BE2C (cell line): Measurements from ENCODE around the gene LRRTM4.

Experiments used
- DNase-seq: peaks from one replicate; pipeline ENCODE4 v3.0.0-alpha.2; 2020
- H3K27me3 ChIP-seq: fragments of 250-450 bp; sonication (Bioruptor Pico); 2 replicates; pipeline ENCODE4 v1.5.1; 2020; ENCODE audit warnings: mild to moderate bottlenecking
- H3K36me3 ChIP-seq: fragments of 250-450 bp; sonication (Bioruptor Pico); 2 replicates; pipeline ENCODE4 v1.5.1; 2020; ENCODE audit warnings: mild to moderate bottlenecking
- H3K4me1 ChIP-seq: fragments of 250-450 bp; sonication (Bioruptor Pico); 2 replicates; pipeline ENCODE4 v1.5.1; 2020
- H3K4me3 ChIP-seq: 2 replicates; pipeline ENCODE4 v1.5.1; 2011; ENCODE audit warnings: low read depth, low read length
- H3K9me3 ChIP-seq: fragments of 250-450 bp; sonication (Bioruptor Pico); 2 replicates; pipeline ENCODE4 v1.5.1; 2020
- CTCF ChIP-seq: IDR thresholded peaks from 2 replicates; pipeline ENCODE4 v1.5.1; 2012; ENCODE audit warnings: mild to moderate bottlenecking, low read depth, low read length

The LRRTM4 gene

DNA sequence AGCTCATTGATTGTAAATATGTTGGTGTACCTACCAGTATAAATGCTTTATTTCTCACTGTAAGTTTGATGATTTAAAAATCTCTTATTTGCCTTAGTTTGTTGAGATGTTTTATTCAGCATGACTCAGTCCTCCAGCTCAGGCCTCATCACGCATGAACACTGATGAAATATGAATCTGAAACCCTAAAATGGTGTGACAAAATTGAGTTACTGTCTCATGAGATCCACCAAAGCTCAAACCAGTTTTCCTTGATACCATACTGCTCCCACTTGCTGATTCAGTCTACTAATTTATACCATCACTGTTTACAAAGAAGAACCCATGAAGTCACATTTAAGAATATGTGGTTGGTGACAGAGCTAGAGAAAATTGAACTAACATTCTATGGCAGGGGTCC, 524.9 kb downstream of the LRRTM4 start:
- no peak overlapping the region for H3K4me3 ChIP-seq
- TF ChIP-seq CTCF = no peak
- H3K4me1 ChIP-seq = no peaks in the 10 kb centered on the region
- no peak for DNase-seq
- no peaks in the 10 kb centered on the region for H3K36me3 ChIP-seq
- H3K9me3 ChIP-seq = no peaks in the 10 kb centered on the region
- H3K27me3 ChIP-seq = no peaks in the 10 kb centered on the region

DNA sequence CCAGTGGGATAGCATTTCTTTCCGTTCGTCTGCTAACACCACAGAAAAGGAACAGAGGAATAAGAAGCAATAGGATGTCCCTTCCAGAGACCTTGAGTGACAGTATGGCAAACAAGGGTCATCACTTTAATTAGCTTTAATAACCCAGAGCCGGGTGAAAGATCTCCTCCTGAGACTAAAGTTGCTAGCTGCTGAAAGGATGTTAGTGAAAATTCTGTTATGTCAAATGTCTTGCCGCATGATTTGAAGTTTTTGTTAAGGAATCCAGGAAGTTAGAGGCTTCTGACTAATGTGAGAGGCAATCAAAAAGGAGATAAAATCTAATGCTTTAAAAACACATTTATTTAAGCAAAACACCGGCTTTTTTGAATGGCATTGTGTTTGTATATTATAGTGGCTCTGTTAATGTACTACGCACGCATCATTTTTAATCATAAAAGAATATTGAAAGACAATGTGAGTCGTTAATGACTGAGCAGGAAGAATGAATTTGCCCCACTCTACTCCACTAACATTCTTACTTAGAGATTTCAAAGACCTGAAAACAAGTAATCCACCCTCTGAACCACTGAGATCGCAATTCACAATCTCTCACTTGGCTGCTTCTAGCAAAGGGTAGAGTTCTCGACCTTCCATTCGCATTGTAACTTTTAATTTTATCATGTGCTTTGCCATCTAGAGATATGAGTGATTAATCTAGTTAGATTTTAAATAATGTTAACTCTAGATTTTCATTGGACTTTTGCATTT, 536.6 kb downstream of the LRRTM4 start:
- Histone ChIP-seq H3K4me3 (no peak overlapping the region), H3K4me1 (no peaks in the 10 kb centered on the region), H3K36me3 (no peaks in the 10 kb centered on the region), H3K27me3 (no peaks in the 10 kb centered on the region), H3K9me3 (no peaks in the 10 kb centered on the region)
- no peak for TF ChIP-seq CTCF
- DNase-seq = no peak

- no peak overlapping the region for H3K4me3 ChIP-seq
- H3K36me3 ChIP-seq = no peaks in the 10 kb centered on the region
- no peaks in the 10 kb centered on the region for H3K4me1 ChIP-seq
- no peak for TF ChIP-seq CTCF
- H3K9me3 ChIP-seq = no peaks in the 10 kb centered on the region
- H3K27me3 ChIP-seq = no peaks in the 10 kb centered on the region
- DNase-seq = no peak
Measured at GRCh38 chr2:76984359-76984758, 537.8 kb downstream of the LRRTM4 start.

- no peak overlapping the region for H3K4me3 ChIP-seq
- DNase-seq = no peak
- no peaks in the 10 kb centered on the region for H3K36me3 ChIP-seq
- H3K27me3 ChIP-seq = no peaks in the 10 kb centered on the region
- no peaks in the 10 kb centered on the region for H3K9me3 ChIP-seq
- TF ChIP-seq CTCF = no peak
- no peaks in the 10 kb centered on the region for H3K4me1 ChIP-seq
Measured at GRCh38 chr2:76980067-76980787, 541.9 kb downstream of the LRRTM4 start.

GRCh38 chr2:76977846-76978727, 544.1 kb downstream of the LRRTM4 start:
- Histone ChIP-seq H3K36me3 (no peaks in the 10 kb centered on the region), H3K9me3 (no peaks in the 10 kb centered on the region)
- TF ChIP-seq CTCF = no peak

More at GRCh38 chr2:76977846-76978727, 544.1 kb downstream of the LRRTM4 start:
- DNase-seq = no peak
- no peaks in the 10 kb centered on the region for H3K27me3 ChIP-seq
- H3K4me1 ChIP-seq = no peaks in the 10 kb centered on the region
- H3K4me3 ChIP-seq = no peak overlapping the region
